Esophagus squamous epithelium (tissue), 5 donors: ENCODE measurements around the gene CZIB. TPM values are rescaled to one million over a fixed set of nuclear protein-coding genes. Genes with fewer than 3 reads are reported as not detected.

Source experiments
- DNase-seq: peaks from one replicate; lab custom pipeline; 2025; lab: John Stamatoyannopoulos, UW
- H3K27ac ChIP-seq, 4 donors: fragments of 200-600 bp; sonication (generic); one replicate each; pipeline ENCODE4 v1.5.1; 2016 to 2019; ENCODE audit warnings: mild to moderate bottlenecking in 1 of 4
- H3K27me3 ChIP-seq, 4 donors: fragments of 200-600 bp; sonication (generic); 1 replicate in 3 of 4; 2 replicates in 1 of 4; pipeline versions ENCODE4 v1.5.1 to v1.6.0; 2017 to 2021; ENCODE audit warnings: antibody characterized with exemption in 1 of 4
- H3K36me3 ChIP-seq, 3 donors: fragments of 200-600 bp; sonication (generic); one replicate each; pipeline ENCODE4 v1.5.1; 2016 to 2019
- H3K4me1 ChIP-seq, 3 donors: fragments of 200-600 bp; sonication (generic); one replicate each; pipeline ENCODE4 v1.5.1; 2017 to 2019
- H3K4me3 ChIP-seq, 4 donors: fragments of 200-600 bp; sonication (generic); 1 replicate in 3 of 4; 2 replicates in 1 of 4; pipeline ENCODE4 v1.5.1; 2016 to 2019; ENCODE audit warnings: mild to moderate bottlenecking in 2 of 4, moderate library complexity in 1 of 4
- H3K9me3 ChIP-seq, 3 donors: fragments of 200-600 bp; sonication (generic); one replicate each; pipeline ENCODE4 v1.5.1; 2016 to 2019
- CTCF ChIP-seq, 6 experiments: fragments of 450-650 bp in 4 of 6; fragments of 200-600 bp in 2 of 6; sonication (generic) in 2 of 6; IDR thresholded peaks; one replicate each; pipeline ENCODE4 v1.5.1; 2016 to 2019; ENCODE audit warnings: antibody characterized with exemption in 6 of 6, mild to moderate bottlenecking in 4 of 6, moderate library complexity in 4 of 6
- POLR2A ChIP-seq, 4 donors: fragments of 450-650 bp; IDR thresholded peaks; one replicate each; pipeline ENCODE4 v1.6.1; 2017; ENCODE audit warnings: antibody characterized with exemption in 4 of 4, mild to moderate bottlenecking in 4 of 4, moderate library complexity in 3 of 4
- WGBS, 2 donors: methylation state at CpG; one replicate each; pipeline ENCODE4 v1.1.5; 2018; 5-methylcytosine and 5-hydroxymethylcytosine counted together
- intact Hi-C: fragments of 100-400 bp; cut with DNase I; formaldehyde crosslinking; loops from one replicate; pipeline ENCODE4 v1.15.0; 2022
- total RNA-seq, 4 donors: library from RNA; depleted of rRNA; stranded (reverse); fragments of >200 nt; gene quantifications; one replicate each; pipeline ENCODE4 v1.1.0, GENCODE V29; 2016
- donor health status: DM: yes; HTN: yes; CAD: no.

The CZIB gene
- total RNA-seq, 4 donors from 2014 or later = 18.7 to 42.9 (median 26.0) TPM

DNA sequence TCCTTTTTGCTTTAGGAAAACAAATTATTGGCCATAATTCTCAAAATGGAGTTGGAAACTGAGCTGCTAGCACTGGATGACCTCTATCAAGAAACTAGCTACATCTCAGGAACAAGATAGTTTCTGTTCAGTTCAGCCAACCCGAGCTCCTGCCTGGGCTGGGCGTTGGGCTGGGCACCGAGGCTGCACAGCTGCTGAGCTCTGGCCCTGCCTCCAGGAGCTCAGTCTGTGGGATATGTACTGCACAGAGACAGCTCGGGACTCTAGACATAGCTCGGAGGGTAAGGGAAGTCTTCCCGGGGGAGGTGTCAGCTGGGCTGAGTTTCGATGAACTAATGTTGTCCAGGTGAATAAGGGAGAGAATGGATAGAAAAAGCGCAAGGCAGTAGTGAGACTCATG lies 53.5 kb downstream of the CZIB start:
- H3K36me3 ChIP-seq = no peaks in the 10 kb centered on the region
- DNase-seq = no peak
- peaks cover 0 to 3% (median 0%) of the 10 kb centered on the region in 3 donors for H3K4me1 ChIP-seq
- no peak overlapping the region for H3K4me3 ChIP-seq
- no peaks in the 10 kb centered on the region for H3K9me3 ChIP-seq
- intact Hi-C loops = no loop called here
- 69 to 81% methylated on average over 8 of the region's 8 CpGs for WGBS, 2 donors
- H3K27ac ChIP-seq = no peak overlapping the region
- TF ChIP-seq POLR2A (IDR thresholded peaks at IDR 0.05) = no peak
- TF ChIP-seq CTCF (IDR thresholded peaks at IDR 0.05) = no peak
- H3K27me3 ChIP-seq = no peaks in the 10 kb centered on the region

DNA sequence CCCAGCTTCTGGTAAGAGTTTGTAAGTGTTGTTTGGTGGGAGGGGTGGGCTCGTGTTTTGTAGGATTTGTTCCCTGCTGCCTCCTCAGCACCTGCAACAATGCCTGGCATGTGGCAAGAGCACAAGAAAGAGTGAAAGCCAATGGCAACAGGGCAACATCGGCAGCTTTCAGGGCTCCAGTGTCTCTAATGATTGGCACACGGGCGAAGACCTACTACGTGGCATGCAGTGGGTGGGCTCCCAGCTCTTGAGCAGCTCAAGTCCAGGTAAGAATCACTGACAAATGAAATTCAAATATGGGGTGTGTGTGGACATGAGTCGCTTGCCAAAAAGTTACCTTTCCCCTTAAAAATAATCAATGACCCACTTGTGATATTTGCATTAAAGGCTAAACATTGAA lies 54.1 kb downstream of the CZIB start:
- H3K4me1 ChIP-seq = no peaks in the 10 kb centered on the region
- H3K36me3 ChIP-seq = no peaks in the 10 kb centered on the region
- H3K9me3 ChIP-seq = no peaks in the 10 kb centered on the region
- H3K27me3 ChIP-seq = no peaks in the 10 kb centered on the region
- no peak overlapping the region for H3K27ac ChIP-seq
- no peak overlapping the region for H3K4me3 ChIP-seq
- intact Hi-C loops = no loop called here
- no peak for TF ChIP-seq CTCF (IDR thresholded peaks at IDR 0.05)
- no peak for TF ChIP-seq POLR2A (IDR thresholded peaks at IDR 0.05)
- WGBS, 2 donors = 72 to 78% methylated on average over 3 to 6 of the region's 6 CpGs
- DNase-seq = no peak

GRCh38 chr1:53165408-53165961 lies 54.9 kb downstream of the CZIB start:
- 84 to 87% methylated on average over 5 of the region's 5 CpGs for WGBS, 2 donors
- H3K4me3 ChIP-seq = no peak overlapping the region
- no peak for DNase-seq
- H3K27me3 ChIP-seq = no peaks in the 10 kb centered on the region
- H3K4me1 ChIP-seq = no peaks in the 10 kb centered on the region
- no peak overlapping the region for H3K27ac ChIP-seq
- H3K36me3 ChIP-seq = no peaks in the 10 kb centered on the region
- intact Hi-C loops = no loop called here
- H3K9me3 ChIP-seq = no peaks in the 10 kb centered on the region
- TF ChIP-seq CTCF (IDR thresholded peaks at IDR 0.05) = no peak

Other genes starting within 250 kb of the CZIB start
- 100 to 1,000 TPM in 1 of 4 donors, 10 to 100 TPM in 2, 1 to 10 TPM in 1; 5.1 to 107 (median 19.0) TPM for gene PODN, start 158.4 kb downstream of the CZIB start, total RNA-seq
- gene SLC1A7, start 78.0 kb downstream of the CZIB start, total RNA-seq = under 1 TPM in 1 of 4 donors, not detected in 3; 0.57 TPM
- gene CPT2, start 23.8 kb downstream of the CZIB start, total RNA-seq = 10 to 100 TPM; 20.0 to 37.3 (median 27.1) TPM
- gene MAGOH, start 17.9 kb upstream of the CZIB start, total RNA-seq = 10 to 100 TPM; 27.6 to 52.7 (median 41.8) TPM
- 10 to 100 TPM; 15.3 to 39.6 (median 18.8) TPM for gene LRP8, start 107.4 kb upstream of the CZIB start, total RNA-seq
- not detected for gene DMRTB1, start 238.8 kb upstream of the CZIB start, total RNA-seq